ENCODE measurements around the gene COX7B.

COX7B gene

DNA sequence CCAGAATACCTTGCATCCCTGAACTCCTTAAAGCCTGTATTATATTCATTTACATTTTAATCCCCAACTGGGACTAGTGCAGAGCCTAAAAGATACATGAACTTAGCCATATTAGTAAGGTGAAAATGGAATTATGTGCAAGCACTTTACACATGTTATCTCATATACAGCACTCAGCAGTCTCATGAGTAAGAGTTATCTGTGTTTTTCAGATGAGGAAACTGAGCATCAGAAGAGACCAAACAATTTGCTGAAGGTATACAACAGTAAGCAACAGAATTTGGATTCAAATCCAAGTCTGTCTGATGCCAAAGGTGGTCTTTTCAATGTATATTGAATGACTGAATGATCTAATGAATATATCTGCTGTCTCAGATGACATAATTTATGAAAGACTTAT, 23.5 kb downstream of the COX7B start:
- no peak overlapping the region for H3K27ac ChIP-seq
- H3K36me3 ChIP-seq: no peaks in the 10 kb centered on the region
- H3K27me3 ChIP-seq (ENCODE audit: insufficient read depth, low read depth, severe bottlenecking): no peaks in the 10 kb centered on the region
- H3K9me3 ChIP-seq (ENCODE audit: severe bottlenecking): no peaks in the 10 kb centered on the region
- H3K4me3 ChIP-seq (ENCODE audit: low read depth, low read length): no peak overlapping the region
- no peak for DNase-seq
- no peak for TF ChIP-seq CTCF (IDR thresholded peaks at IDR 0.05; ENCODE audit: low read depth, low read length)

DNA sequence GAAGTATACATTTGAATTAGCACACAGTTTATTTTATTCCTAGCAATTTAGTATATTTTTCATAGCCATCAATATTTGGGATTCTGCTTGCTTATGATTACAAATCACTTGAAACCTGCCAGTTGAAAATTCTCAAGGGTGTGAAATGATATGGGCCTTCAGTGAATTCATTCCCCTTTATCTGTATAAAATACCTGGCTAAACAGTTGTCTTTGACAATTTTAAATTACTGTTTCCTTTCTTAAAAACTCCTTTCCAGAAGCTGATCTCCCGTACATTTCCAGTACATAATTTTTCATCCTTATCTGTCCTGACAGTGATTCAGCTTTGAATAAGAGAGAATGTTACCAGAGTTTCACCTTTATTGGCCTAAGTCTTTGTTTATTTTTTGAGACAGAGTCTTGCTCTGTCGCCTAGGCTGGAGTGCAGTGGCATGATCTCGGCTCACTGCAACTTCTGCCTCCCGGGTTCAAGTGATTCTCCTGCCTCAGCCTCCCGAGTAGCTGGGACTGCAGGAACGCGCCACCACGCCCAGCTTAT, 25.1 kb downstream of the COX7B start:
- DNase-seq: no peak
- Histone ChIP-seq H3K36me3 (no peaks in the 10 kb centered on the region), H3K27ac (no peak overlapping the region), H3K9me3 (ENCODE audit: severe bottlenecking) (no peaks in the 10 kb centered on the region), H3K4me3 (ENCODE audit: low read depth, low read length) (no peak overlapping the region), H3K27me3 (ENCODE audit: insufficient read depth, low read depth, severe bottlenecking) (peaks cover 3% of the 10 kb centered on the region)
- TF ChIP-seq CTCF (IDR thresholded peaks at IDR 0.05; ENCODE audit: low read depth, low read length): no peak

GRCh38 chrX:77925764-77926163, 26.5 kb downstream of the COX7B start:
- H3K27ac ChIP-seq: no peak overlapping the region
- H3K9me3 ChIP-seq (ENCODE audit: severe bottlenecking): no peaks in the 10 kb centered on the region
- DNase-seq: no peak
- H3K4me3 ChIP-seq (ENCODE audit: low read depth, low read length): no peak overlapping the region
- no peaks in the 10 kb centered on the region for H3K36me3 ChIP-seq
- no peak for TF ChIP-seq CTCF (IDR thresholded peaks at IDR 0.05; ENCODE audit: low read depth, low read length)
- peaks cover 3% of the 10 kb centered on the region for H3K27me3 ChIP-seq (ENCODE audit: insufficient read depth, low read depth, severe bottlenecking)

- H3K27ac ChIP-seq: no peak overlapping the region
- no peak overlapping the region for H3K4me3 ChIP-seq (ENCODE audit: low read depth, low read length)
- no peak for DNase-seq
- H3K9me3 ChIP-seq (ENCODE audit: severe bottlenecking): peaks cover 3% of the 10 kb centered on the region
- no peaks in the 10 kb centered on the region for H3K36me3 ChIP-seq
- no peak for TF ChIP-seq CTCF (IDR thresholded peaks at IDR 0.05; ENCODE audit: low read depth, low read length)
- H3K27me3 ChIP-seq (ENCODE audit: insufficient read depth, low read depth, severe bottlenecking): peaks cover 3% of the 10 kb centered on the region
Measured at GRCh38 chrX:77930581-77930980, 31.3 kb downstream of the COX7B start.

- Histone ChIP-seq H3K4me3 (ENCODE audit: low read depth, low read length) (no peak overlapping the region), H3K27ac (no peak overlapping the region), H3K36me3 (no peaks in the 10 kb centered on the region), H3K9me3 (ENCODE audit: severe bottlenecking) (peaks cover 3% of the 10 kb centered on the region), H3K27me3 (ENCODE audit: insufficient read depth, low read depth, severe bottlenecking) (no peaks in the 10 kb centered on the region)
- DNase-seq: no peak
- no peak for TF ChIP-seq CTCF (IDR thresholded peaks at IDR 0.05; ENCODE audit: low read depth, low read length)
Measured at GRCh38 chrX:77935886-77936285, 36.6 kb downstream of the COX7B start.

- no peaks in the 10 kb centered on the region for H3K36me3 ChIP-seq
- no peak for TF ChIP-seq CTCF (IDR thresholded peaks at IDR 0.05; ENCODE audit: low read depth, low read length)
- DNase-seq: no peak
- no peak overlapping the region for H3K4me3 ChIP-seq (ENCODE audit: low read depth, low read length)
- peaks cover 3% of the 10 kb centered on the region for H3K9me3 ChIP-seq (ENCODE audit: severe bottlenecking)
- no peaks in the 10 kb centered on the region for H3K27me3 ChIP-seq (ENCODE audit: insufficient read depth, low read depth, severe bottlenecking)
- no peak overlapping the region for H3K27ac ChIP-seq
Measured at GRCh38 chrX:77936299-77936698, 37.0 kb downstream of the COX7B start.
